Activated T-helper 2 cell treated with anti-CD3 and anti-CD28 coated beads, Interferon-gamma antibody, Interleukin-2, Interleukin-4, amounts not matched to agents 10 μg/mL and 5 μg/mL and 100 μg/mL, durations not matched to agents 14 hours and 24 hours and 36 hours (primary cell): ENCODE results near the gene GUCY1A2. TPM values are rescaled to one million over a fixed set of nuclear protein-coding genes. Genes with fewer than 3 reads are reported as not detected.
"Not testable (repeated sequence)": the region's sequence is repeated elsewhere in the genome, so short reads cannot be mapped to it uniquely, and the experiment has no call there.

ENCODE experiments used
- DNase-seq: peaks from one replicate; pipeline ENCODE4 v3.0.0; 2021; ENCODE audit warnings: low spot score
- H3K27ac Mint-ChIP-seq: one replicate; pipeline ENCODE4 v1.8.0; 2021; ENCODE audit warnings: mixed read lengths
- H3K27me3 Mint-ChIP-seq: one replicate; pipeline ENCODE4 v1.8.0; 2021; ENCODE audit warnings: low read depth, mixed read lengths
- H3K36me3 Mint-ChIP-seq: one replicate; pipeline ENCODE4 v1.8.0; 2021; ENCODE audit warnings: low read depth, mixed read lengths
- H3K4me1 Mint-ChIP-seq: one replicate; pipeline ENCODE4 v1.8.0; 2021; ENCODE audit warnings: low read depth, mixed read lengths
- H3K4me3 Mint-ChIP-seq: one replicate; pipeline ENCODE4 v1.8.0; 2021; ENCODE audit warnings: low read depth, mild to moderate bottlenecking, moderate library complexity, mixed read lengths
- H3K9me3 Mint-ChIP-seq: one replicate; pipeline ENCODE4 v1.8.0; 2021; ENCODE audit warnings: mixed read lengths
- intact Hi-C: fragments of 100-400 bp; cut with micrococcal nuclease; formaldehyde crosslinking; loops from one replicate; pipeline ENCODE4 v1.15.1; 2023
- total RNA-seq: library from RNA; stranded (reverse); gene quantifications from 2 replicates; pipeline ENCODE4 v1.2.3, GENCODE V29; 2022

The GUCY1A2 gene
- 0.02 TPM in 1 of 2 replicates, not detected in the other for total RNA-seq

- Mint-ChIP-seq H3K4me3 (peak within 1 kb of the TSS; percentile 62), H3K27ac (no peak within 1 kb of the TSS), H3K9me3 (no peaks in the 10 kb centered on the region), H3K27me3 (peaks cover 42% of the 10 kb centered on the region), H3K4me1 (peaks cover 3% of the 10 kb centered on the region), H3K36me3 (no peaks in the 10 kb centered on the region)
- DNase-seq, result no peak
- intact Hi-C loops, result no loop called here
Observed at GRCh38 chr11:107018219-107018901, at the start of gene GUCY1A2. TSS of gene GUCY1A2 (minus strand) at chr11:107018476. CDS start at chr11:107018055, 421 bp downstream.

DNA sequence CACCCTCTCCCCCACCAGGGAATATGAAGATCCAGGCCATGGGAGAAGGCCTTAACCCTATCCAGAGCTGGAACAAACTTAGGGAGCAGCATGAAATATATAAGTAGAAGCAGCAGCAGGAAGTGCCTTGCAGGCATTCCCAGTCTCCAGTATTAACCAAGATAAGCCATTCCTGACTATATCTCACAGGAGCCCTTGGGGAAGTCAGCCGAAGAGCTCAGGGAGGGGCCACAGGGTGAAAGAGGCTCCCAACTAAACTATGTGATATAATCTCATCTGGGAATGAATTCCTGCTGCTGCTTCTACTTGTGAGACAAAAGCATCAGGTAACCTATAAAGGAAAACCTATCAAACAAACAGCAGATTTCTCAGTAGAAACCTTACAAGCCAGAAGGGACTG is 36.1 kb upstream of the GUCY1A2 start:
- Mint-ChIP-seq H3K27me3 (no peaks in the 10 kb centered on the region), H3K36me3 (no peaks in the 10 kb centered on the region), H3K9me3 (peaks cover 41% of the 10 kb centered on the region), H3K4me1 (no peaks in the 10 kb centered on the region), H3K27ac (no peak overlapping the region), H3K4me3 (no peak overlapping the region)
- no peak for DNase-seq
- intact Hi-C loops, result no loop called here

GRCh38 chr11:107051332-107051731 is 33.1 kb upstream of the GUCY1A2 start:
- H3K36me3 Mint-ChIP-seq, H3K4me1 Mint-ChIP-seq, intact Hi-C loops, H3K4me3 Mint-ChIP-seq, H3K27ac Mint-ChIP-seq, DNase-seq, H3K27me3 Mint-ChIP-seq: not testable (repeated sequence)
- peaks cover 48% of the 10 kb centered on the region for H3K9me3 Mint-ChIP-seq

GRCh38 chr11:107050899-107051298 is 32.6 kb upstream of the GUCY1A2 start:
- intact Hi-C loops, DNase-seq, H3K27me3 Mint-ChIP-seq, H3K4me3 Mint-ChIP-seq, H3K4me1 Mint-ChIP-seq, H3K27ac Mint-ChIP-seq, H3K36me3 Mint-ChIP-seq: not testable (repeated sequence)
- H3K9me3 Mint-ChIP-seq, result peaks cover 44% of the 10 kb centered on the region

DNA sequence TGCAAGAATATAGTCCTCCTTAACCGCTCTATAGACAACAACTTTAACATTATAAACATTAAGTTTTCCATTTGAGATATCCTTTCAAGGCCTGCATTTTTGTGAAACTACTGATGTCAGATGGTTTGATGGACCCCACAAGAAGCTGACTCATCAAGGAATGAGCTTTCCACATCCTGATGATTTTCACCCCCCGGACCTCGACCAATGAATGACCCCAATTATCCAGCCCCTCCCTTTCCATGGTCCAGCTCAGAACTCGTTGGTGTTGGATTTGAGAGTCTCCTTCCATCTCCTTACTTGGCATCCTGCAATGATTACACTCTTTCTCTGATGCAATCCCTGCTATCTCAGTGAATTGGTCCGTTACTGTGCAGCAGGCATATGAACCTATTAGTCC is 31.8 kb upstream of the GUCY1A2 start:
- Mint-ChIP-seq H3K4me3 (no peak overlapping the region), H3K4me1 (no peaks in the 10 kb centered on the region), H3K36me3 (no peaks in the 10 kb centered on the region), H3K9me3 (peaks cover 40% of the 10 kb centered on the region), H3K27ac (no peak overlapping the region), H3K27me3 (no peaks in the 10 kb centered on the region)
- DNase-seq, result no peak
- intact Hi-C loops, result no loop called here

DNA sequence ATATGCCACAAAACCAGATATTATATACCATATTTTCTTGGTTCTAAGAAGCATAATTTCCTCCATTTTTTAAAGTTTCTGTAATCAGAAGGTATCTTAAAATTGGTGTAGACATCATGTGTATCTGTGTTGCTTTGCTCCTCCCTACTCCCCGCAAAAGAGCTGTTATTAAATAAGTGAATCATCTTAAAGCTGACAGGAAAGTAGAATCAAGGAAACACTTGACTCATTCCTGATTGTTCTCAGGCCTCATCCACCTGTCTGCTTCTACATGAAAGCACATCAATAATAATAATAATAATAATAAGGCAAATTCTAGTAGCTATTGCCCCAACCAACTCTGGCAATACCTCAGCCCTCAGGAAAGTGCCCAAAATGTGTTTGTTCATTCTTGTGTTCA is 26.2 kb upstream of the GUCY1A2 start:
- no peak for DNase-seq
- no peak overlapping the region for H3K27ac Mint-ChIP-seq
- intact Hi-C loops, result no loop called here
- no peaks in the 10 kb centered on the region for H3K36me3 Mint-ChIP-seq
- peaks cover 8% of the 10 kb centered on the region for H3K9me3 Mint-ChIP-seq
- H3K27me3 Mint-ChIP-seq, result no peaks in the 10 kb centered on the region
- H3K4me1 Mint-ChIP-seq, result peaks cover 4% of the 10 kb centered on the region
- H3K4me3 Mint-ChIP-seq, result no peak overlapping the region

DNA sequence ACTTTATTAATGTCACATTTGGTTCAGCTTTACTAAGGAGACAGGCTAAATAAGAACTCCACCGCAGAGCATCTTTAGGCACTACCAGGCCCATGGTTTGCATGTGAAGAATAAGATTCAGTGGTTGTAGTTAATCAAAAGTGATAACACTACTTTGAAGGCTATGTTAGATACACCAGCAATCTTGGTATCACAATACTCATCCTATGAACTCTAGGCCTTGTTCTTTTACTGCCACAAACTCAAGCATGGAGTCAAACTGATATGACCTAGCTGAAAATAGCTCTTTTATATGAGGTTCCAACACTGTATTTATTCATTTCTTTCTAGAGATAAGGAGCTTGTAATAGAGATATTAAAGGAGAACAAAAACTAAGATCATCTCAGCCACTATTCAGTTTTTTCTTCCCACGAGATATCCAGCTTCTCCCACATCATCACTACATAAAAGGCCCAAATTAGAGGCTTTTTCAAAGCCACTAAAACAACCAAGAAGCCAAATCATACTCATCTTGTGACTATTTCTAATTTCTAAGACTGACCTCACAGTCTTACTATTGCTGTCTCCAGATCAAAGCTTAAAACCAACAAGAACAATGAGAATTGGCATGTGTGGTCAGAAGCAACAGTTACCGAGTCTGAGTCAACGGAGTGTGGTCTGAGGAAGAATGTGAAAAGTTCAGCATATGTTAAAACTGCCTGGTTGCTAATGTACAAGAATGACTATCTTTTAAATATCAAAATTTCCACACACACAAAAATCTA is 25.1 kb upstream of the GUCY1A2 start:
- peaks cover 4% of the 10 kb centered on the region for H3K4me1 Mint-ChIP-seq
- H3K9me3 Mint-ChIP-seq, result peaks cover 2% of the 10 kb centered on the region
- H3K27ac Mint-ChIP-seq, result peak overlapping the region; percentile 33
- H3K4me3 Mint-ChIP-seq, result no peak overlapping the region
- no peaks in the 10 kb centered on the region for H3K36me3 Mint-ChIP-seq
- intact Hi-C loops, result loop anchor here (2.0 kb wide), 1 partner anchor 953 kb away; no protein-coding TSS in a partner anchor
- H3K27me3 Mint-ChIP-seq, result no peaks in the 10 kb centered on the region
- no peak for DNase-seq

GRCh38 chr11:107042748-107043147 is 24.5 kb upstream of the GUCY1A2 start:
- Mint-ChIP-seq H3K36me3 (no peaks in the 10 kb centered on the region), H3K4me1 (peaks cover 4% of the 10 kb centered on the region), H3K9me3 (no peaks in the 10 kb centered on the region), H3K27me3 (no peaks in the 10 kb centered on the region), H3K4me3 (no peak overlapping the region), H3K27ac (no peak overlapping the region)
- no peak for DNase-seq
- intact Hi-C loops, result loop anchor here (2.0 kb wide), 1 partner anchor 952 kb away; no protein-coding TSS in a partner anchor

DNA sequence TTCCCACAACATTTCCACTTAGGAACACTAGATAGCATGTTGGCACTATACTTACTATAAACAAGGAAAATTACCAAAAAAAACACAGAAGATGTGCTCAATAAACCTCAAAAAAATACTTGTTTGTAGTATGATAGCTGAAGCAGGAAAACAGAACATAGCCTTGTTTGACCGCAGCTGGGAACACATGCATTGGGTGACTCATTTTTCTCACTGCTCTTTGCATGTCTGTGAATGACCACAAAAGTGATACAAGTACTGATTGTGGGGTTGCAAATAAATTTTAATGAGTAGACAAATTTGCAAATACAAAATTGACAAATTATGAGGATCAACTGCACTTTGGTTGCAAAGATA is 22.8 kb upstream of the GUCY1A2 start:
- Mint-ChIP-seq H3K36me3 (no peaks in the 10 kb centered on the region), H3K27ac (no peak overlapping the region), H3K9me3 (no peaks in the 10 kb centered on the region), H3K4me1 (peaks cover 4% of the 10 kb centered on the region), H3K4me3 (no peak overlapping the region), H3K27me3 (no peaks in the 10 kb centered on the region)
- DNase-seq, result no peak
- intact Hi-C loops, result no loop called here

- H3K27ac Mint-ChIP-seq, result no peak overlapping the region
- H3K36me3 Mint-ChIP-seq, result no peaks in the 10 kb centered on the region
- peaks cover 4% of the 10 kb centered on the region for H3K4me1 Mint-ChIP-seq
- no peak for DNase-seq
- intact Hi-C loops, result no loop called here
- H3K4me3 Mint-ChIP-seq, result no peak overlapping the region
- H3K27me3 Mint-ChIP-seq, result no peaks in the 10 kb centered on the region
- no peaks in the 10 kb centered on the region for H3K9me3 Mint-ChIP-seq
Observed at GRCh38 chr11:107040433-107041087, 22.3 kb upstream of the GUCY1A2 start.

DNA sequence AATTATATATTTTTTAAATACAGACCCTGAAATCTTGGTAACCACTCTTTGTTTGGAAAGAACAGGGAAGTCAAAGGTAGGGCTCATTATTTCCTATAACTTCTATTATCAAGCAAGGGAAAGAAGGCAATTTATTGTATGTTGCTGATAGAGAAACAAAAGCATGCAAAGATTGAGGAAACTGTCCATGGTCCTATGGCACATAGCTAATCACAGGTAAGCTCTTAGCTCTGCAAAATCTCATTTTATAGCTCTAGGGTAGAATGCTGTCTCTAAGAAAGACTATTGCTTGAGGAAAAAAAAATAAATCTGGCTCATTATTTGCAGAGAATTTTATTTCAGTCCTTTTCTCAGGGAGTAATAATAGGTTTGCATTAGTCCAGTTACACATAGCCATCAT is 7.4 kb upstream of the GUCY1A2 start:
- no peaks in the 10 kb centered on the region for H3K4me1 Mint-ChIP-seq

GRCh38 chr11:107020594-107020993 is 2.3 kb upstream of the GUCY1A2 start:
- no peaks in the 10 kb centered on the region for H3K36me3 Mint-ChIP-seq
- H3K27ac Mint-ChIP-seq, result no peak overlapping the region
- peaks cover 42% of the 10 kb centered on the region for H3K27me3 Mint-ChIP-seq
- H3K4me1 Mint-ChIP-seq, result peaks cover 3% of the 10 kb centered on the region
- H3K4me3 Mint-ChIP-seq, result no peak overlapping the region
- no peak for DNase-seq
- intact Hi-C loops, result no loop called here
- no peaks in the 10 kb centered on the region for H3K9me3 Mint-ChIP-seq

More for the DNA sequence above, 7.4 kb upstream of the GUCY1A2 start:
- intact Hi-C loops, result no loop called here
- Mint-ChIP-seq H3K36me3 (no peaks in the 10 kb centered on the region), H3K4me3 (no peak overlapping the region), H3K27me3 (peaks cover 13% of the 10 kb centered on the region), H3K9me3 (no peaks in the 10 kb centered on the region), H3K27ac (no peak overlapping the region)
- no peak for DNase-seq
